ENCODE data around the gene ADCY1. TPM values are rescaled to one million over a fixed set of nuclear protein-coding genes. Genes with fewer than 3 reads are reported as not detected.

Gene ADCY1
- total RNA-seq, 4 donors from 2014 or later, result 2.3 to 4.8 (median 2.8) TPM

DNA sequence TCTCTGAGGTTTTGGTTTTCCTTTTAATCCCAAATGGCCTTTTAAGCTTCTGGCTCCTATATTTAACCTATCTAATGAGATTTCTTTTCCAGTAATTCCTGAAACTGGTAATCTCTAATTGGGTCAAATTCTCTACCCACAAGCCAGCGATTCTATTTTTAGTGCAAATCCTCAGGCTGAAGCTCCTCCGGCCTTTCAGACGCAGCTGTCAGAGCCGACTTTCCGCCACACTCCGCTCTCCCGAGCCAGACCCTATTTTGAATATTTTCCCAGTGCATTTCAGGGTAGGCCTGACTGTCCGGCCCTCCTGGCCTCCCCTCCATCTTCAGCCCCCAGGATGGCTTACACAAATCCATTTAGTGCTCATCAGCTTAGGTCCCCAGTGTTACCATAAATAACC is 9.7 kb upstream of the ADCY1 start:
- no peak for DNase-seq (ENCODE audit: low spot score)
- TF ChIP-seq CTCF (IDR thresholded peaks at IDR 0.05), result no peak
- ATAC-seq (ENCODE audit: low FRiP score), result no peak

GRCh38 chr7:45564886-45565455 is 9.2 kb upstream of the ADCY1 start:
- no peak for DNase-seq (ENCODE audit: low spot score)
- ATAC-seq (ENCODE audit: low FRiP score), result no peak
- no peak for TF ChIP-seq CTCF (IDR thresholded peaks at IDR 0.05)

DNA sequence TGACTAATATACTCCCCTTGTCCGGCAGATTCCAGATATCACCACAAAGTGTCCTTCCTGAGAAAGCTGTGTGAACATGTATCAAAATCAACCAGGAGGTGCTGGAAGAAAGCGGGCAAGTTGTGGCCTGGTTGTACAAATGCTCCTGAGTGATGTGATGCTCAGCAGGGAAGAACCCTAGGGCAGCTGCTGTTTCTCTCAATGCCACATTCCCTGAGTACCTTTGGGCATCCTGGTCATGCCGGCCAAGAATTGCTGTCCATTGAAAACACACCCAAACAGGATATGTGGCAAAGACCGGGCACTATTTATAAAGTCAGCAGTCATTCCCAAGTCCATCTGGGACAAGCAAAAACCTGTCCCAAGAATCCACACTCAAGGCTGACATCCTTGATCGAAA is 7.8 kb upstream of the ADCY1 start:
- ATAC-seq (ENCODE audit: low FRiP score), result no peak
- no peak for TF ChIP-seq CTCF (IDR thresholded peaks at IDR 0.05)
- no peak for DNase-seq (ENCODE audit: low spot score)

- ATAC-seq (ENCODE audit: low FRiP score) (no peak), DNase-seq (ENCODE audit: low spot score) (no peak)
- no peak for TF ChIP-seq CTCF (IDR thresholded peaks at IDR 0.05)
Measured at GRCh38 chr7:45566961-45567360, 7.2 kb upstream of the ADCY1 start.

DNA sequence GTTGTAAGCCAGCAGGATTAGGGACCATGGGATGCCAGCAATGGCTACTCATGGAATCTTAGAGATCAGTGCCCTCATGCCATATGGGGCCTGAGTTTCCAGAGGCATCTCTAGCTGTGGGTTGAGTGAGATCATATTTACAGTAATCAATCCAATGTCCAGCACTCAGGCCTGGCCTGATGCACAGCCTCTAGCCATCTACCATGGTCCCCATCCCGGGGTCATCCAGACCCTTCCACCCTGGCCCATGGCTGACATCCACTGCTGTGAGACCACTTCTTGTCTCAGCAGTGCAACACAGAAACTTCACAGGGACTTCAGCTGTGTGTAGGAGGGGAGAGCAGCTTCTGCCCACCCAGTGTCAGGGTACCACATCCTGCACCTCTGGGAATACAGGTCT is 6.5 kb upstream of the ADCY1 start:
- no peak for TF ChIP-seq CTCF (IDR thresholded peaks at IDR 0.05)
- ATAC-seq (ENCODE audit: low FRiP score) (no peak), DNase-seq (ENCODE audit: low spot score) (no peak)

DNA sequence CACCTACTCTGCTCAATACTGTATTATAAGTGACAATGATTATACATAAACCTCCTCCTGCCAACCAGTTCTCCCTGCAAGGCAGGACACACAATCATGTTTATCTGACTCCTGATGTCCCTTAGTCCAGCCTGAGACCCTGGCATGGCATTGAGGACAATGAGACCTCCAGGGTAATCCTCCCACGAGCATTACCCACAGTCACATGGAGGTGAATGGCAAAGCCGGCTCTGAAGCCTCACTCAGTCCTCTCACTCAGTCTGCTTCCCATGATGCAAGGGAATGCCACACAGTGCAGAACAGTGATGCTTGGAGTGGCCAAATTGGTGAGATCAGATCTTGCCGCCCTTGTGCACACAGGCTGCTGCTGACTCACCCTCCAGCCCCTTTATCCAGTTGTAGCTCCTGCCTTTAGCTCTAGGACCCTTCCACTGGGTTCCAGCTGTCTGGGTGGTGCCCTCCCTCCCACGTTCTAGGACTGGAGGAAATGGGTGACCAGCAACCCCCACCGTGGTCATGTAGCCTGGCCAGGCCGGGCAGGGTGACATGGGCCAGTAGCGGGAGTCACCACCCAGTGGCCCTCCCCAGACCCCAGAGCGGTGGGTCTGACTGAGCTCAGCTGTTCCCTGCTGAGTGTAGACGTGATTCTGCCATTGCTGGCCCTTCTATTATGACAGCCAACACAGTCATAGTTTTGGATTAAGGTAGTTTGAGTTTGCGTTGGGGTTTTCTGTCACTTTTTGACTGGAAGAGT is 5.5 kb upstream of the ADCY1 start:
- TF ChIP-seq CTCF (IDR thresholded peaks at IDR 0.05), result no peak
- no peak for DNase-seq (ENCODE audit: low spot score)
- no peak for ATAC-seq (ENCODE audit: low FRiP score)

GRCh38 chr7:45569290-45569685 is 4.9 kb upstream of the ADCY1 start:
- no peak for ATAC-seq (ENCODE audit: low FRiP score)
- TF ChIP-seq CTCF (IDR thresholded peaks at IDR 0.05), result no peak

More at GRCh38 chr7:45569290-45569685, 4.9 kb upstream of the ADCY1 start:
- DNase-seq (ENCODE audit: low spot score), result no peak
